Measurements from ENCODE around the gene ABCG1.

The ABCG1 gene

GRCh38 chr21:42271065-42271464 lies 52.1 kb downstream of the ABCG1 start:
- no peak for DNase-seq (ENCODE audit: low read depth, low spot score)

- DNase-seq (ENCODE audit: low read depth, low spot score), result no peak
Observed at GRCh38 chr21:42272109-42272962, 53.4 kb downstream of the ABCG1 start.

GRCh38 chr21:42272984-42273600 lies 54.2 kb downstream of the ABCG1 start:
- no peak for DNase-seq (ENCODE audit: low read depth, low spot score)

- no peak for DNase-seq (ENCODE audit: low read depth, low spot score)
Observed at GRCh38 chr21:42276076-42276475, 57.1 kb downstream of the ABCG1 start.

- no peak for DNase-seq (ENCODE audit: low read depth, low spot score)
Observed at GRCh38 chr21:42276526-42277154, 57.7 kb downstream of the ABCG1 start.

GRCh38 chr21:42277593-42277992 lies 58.7 kb downstream of the ABCG1 start:
- no peak for DNase-seq (ENCODE audit: low read depth, low spot score)

- DNase-seq (ENCODE audit: low read depth, low spot score), result no peak
Observed at GRCh38 chr21:42278451-42279149, 59.7 kb downstream of the ABCG1 start.

GRCh38 chr21:42279341-42279871 lies 60.5 kb downstream of the ABCG1 start:
- DNase-seq (ENCODE audit: low read depth, low spot score), result no peak

GRCh38 chr21:42279888-42280287 lies 60.9 kb downstream of the ABCG1 start:
- DNase-seq (ENCODE audit: low read depth, low spot score), result no peak

- DNase-seq (ENCODE audit: low read depth, low spot score), result no peak
Observed at GRCh38 chr21:42280356-42281180, 61.6 kb downstream of the ABCG1 start.

GRCh38 chr21:42281181-42281680 lies 62.3 kb downstream of the ABCG1 start:
- DNase-seq (ENCODE audit: low read depth, low spot score), result no peak

- no peak for DNase-seq (ENCODE audit: low read depth, low spot score)
Observed at GRCh38 chr21:42282021-42282420, 63.1 kb downstream of the ABCG1 start.

GRCh38 chr21:42282715-42283114 lies 63.8 kb downstream of the ABCG1 start:
- DNase-seq (ENCODE audit: low read depth, low spot score), result no peak

- DNase-seq (ENCODE audit: low read depth, low spot score), result no peak
Observed at GRCh38 chr21:42285569-42286245, 66.8 kb downstream of the ABCG1 start.

- no peak for DNase-seq (ENCODE audit: low read depth, low spot score)
Observed at GRCh38 chr21:42286416-42286815, 67.5 kb downstream of the ABCG1 start.

GRCh38 chr21:42287193-42288083 lies 68.5 kb downstream of the ABCG1 start:
- DNase-seq (ENCODE audit: low read depth, low spot score), result no peak

GRCh38 chr21:42288962-42289361 lies 70.0 kb downstream of the ABCG1 start:
- no peak for DNase-seq (ENCODE audit: low read depth, low spot score)

GRCh38 chr21:42289926-42290325 lies 71.0 kb downstream of the ABCG1 start:
- no peak for DNase-seq (ENCODE audit: low read depth, low spot score)

- DNase-seq (ENCODE audit: low read depth, low spot score), result no peak
Observed at GRCh38 chr21:42290505-42290904, 71.6 kb downstream of the ABCG1 start.

Measured in astrocyte of the hippocampus (primary cell).